CD14-positive monocyte (primary cell): ENCODE data around the gene MAP1LC3C. TPM values are rescaled to one million over a fixed set of nuclear protein-coding genes. Genes with fewer than 3 reads are reported as not detected.
A peak's percentile ranks its signal among the peaks of the same experiment; 100 is the strongest.

Source experiments
- DNase-seq, 3 donors: peaks; one replicate each; pipeline ENCODE4 v3.0.0-alpha.2; 2011 to 2022
- H2AFZ ChIP-seq: 2 replicates; pipeline ENCODE4 v1.6.0; 2012; ENCODE audit warnings: mild to moderate bottlenecking, low read depth, low read length, inconsistent platforms; ENCODE audit not compliant: insufficient read depth, poor library complexity, severe bottlenecking
- H3K27ac ChIP-seq, 2 donors: 1 replicate in 1 of 2; 2 replicates in 1 of 2; pipeline ENCODE4 v1.5.1; 2012 to 2013; ENCODE audit warnings: low read length in 2 of 2, control low read depth in 1 of 2, inconsistent platforms in 1 of 2, low read depth in 1 of 2, mild to moderate bottlenecking in 1 of 2
- H3K27me3 ChIP-seq, 2 donors: one replicate each; pipeline versions ENCODE4 v1.6.0 to v1.6.1; 2011 to 2013; ENCODE audit warnings: low read length in 2 of 2; ENCODE audit not compliant: control insufficient read depth in 2 of 2, insufficient read depth in 2 of 2
- H3K36me3 ChIP-seq, 2 donors: replicated peaks in 1 of 2; 1 replicate in 1 of 2; 2 replicates in 1 of 2; pipeline versions ENCODE4 v1.5.1 to v1.6.1; 2012 to 2013; ENCODE audit warnings: low read length in 2 of 2, control low read depth in 1 of 2, inconsistent platforms in 1 of 2, mild to moderate bottlenecking in 1 of 2; ENCODE audit not compliant: insufficient read depth in 2 of 2, control insufficient read depth in 1 of 2
- H3K4me1 ChIP-seq, 2 donors: 1 replicate in 1 of 2; 2 replicates in 1 of 2; pipeline versions ENCODE4 v1.5.1 to v1.6.1; 2012 to 2013; ENCODE audit warnings: low read length in 2 of 2, control low read depth in 1 of 2, inconsistent platforms in 1 of 2, mild to moderate bottlenecking in 1 of 2, moderate library complexity in 1 of 2; ENCODE audit not compliant: insufficient read depth in 2 of 2, control insufficient read depth in 1 of 2
- H3K4me2 ChIP-seq: replicated peaks from 2 replicates; pipeline ENCODE3; 2012; ENCODE audit warnings: low read length, moderate library complexity, mild to moderate bottlenecking; ENCODE audit not compliant: poor library complexity, severe bottlenecking; ENCODE audit errors: extremely low read depth
- H3K4me3 ChIP-seq, 3 experiments: fragments of 200-600 bp in 1 of 3; sonication (generic) in 1 of 3; replicated peaks in 1 of 3; 1 replicate in 2 of 3; 2 replicates in 1 of 3; pipeline ENCODE4 v1.5.1; 2011 to 2013; ENCODE audit warnings: low read length in 3 of 3, mild to moderate bottlenecking in 3 of 3, control low read depth in 2 of 3, low read depth in 2 of 3, inconsistent platforms in 1 of 3, moderate library complexity in 1 of 3
- H3K79me2 ChIP-seq: 2 replicates; pipeline ENCODE4 v1.6.0; 2012; ENCODE audit warnings: mild to moderate bottlenecking, control low read depth, inconsistent platforms, low read length, moderate library complexity; ENCODE audit not compliant: insufficient read depth
- H3K9ac ChIP-seq: 2 replicates; pipeline ENCODE4 v1.6.0; 2017; ENCODE audit warnings: low read length, mild to moderate bottlenecking; ENCODE audit not compliant: insufficient read depth, poor library complexity, severe bottlenecking
- H3K9me3 ChIP-seq, 2 donors: replicated peaks in 1 of 2; 1 replicate in 1 of 2; 2 replicates in 1 of 2; pipeline versions ENCODE4 v1.5.1 to v1.6.1; 2012 to 2013; ENCODE audit warnings: low read length in 2 of 2, control low read depth in 1 of 2; ENCODE audit not compliant: control insufficient read depth in 1 of 2, insufficient read depth in 1 of 2
- H4K20me1 ChIP-seq: 2 replicates; pipeline ENCODE4 v1.6.0; 2012; ENCODE audit warnings: mild to moderate bottlenecking, low read length, control low read depth, moderate library complexity; ENCODE audit not compliant: insufficient read depth
- H3K27ac Mint-ChIP-seq, 7 donors: one replicate each; pipeline ENCODE4 v1.8.0; 2020; ENCODE audit warnings: mild to moderate bottlenecking in 7 of 7, mixed read lengths in 7 of 7, moderate library complexity in 6 of 7, inconsistent platforms in 2 of 7
- H3K27me3 Mint-ChIP-seq, 3 donors: one replicate each; pipeline ENCODE4 v1.8.0; 2021 to 2022; ENCODE audit warnings: low read depth in 3 of 3, mild to moderate bottlenecking in 3 of 3, mixed read lengths in 3 of 3, moderate library complexity in 3 of 3, inconsistent platforms in 1 of 3
- H3K36me3 Mint-ChIP-seq, 2 donors: one replicate each; pipeline ENCODE4 v1.8.0; 2020; ENCODE audit warnings: mixed read lengths in 2 of 2, inconsistent platforms in 1 of 2, mild to moderate bottlenecking in 1 of 2
- H3K4me1 Mint-ChIP-seq: one replicate; pipeline ENCODE4 v1.8.0; 2020; ENCODE audit warnings: mild to moderate bottlenecking, mixed read lengths
- H3K4me3 Mint-ChIP-seq, 2 donors: one replicate each; pipeline ENCODE4 v1.8.0; 2020; ENCODE audit warnings: mild to moderate bottlenecking in 2 of 2, mixed read lengths in 2 of 2, moderate library complexity in 1 of 2
- H3K9me3 Mint-ChIP-seq, 7 donors: one replicate each; pipeline ENCODE4 v1.8.0; 2020 to 2022; ENCODE audit warnings: mixed read lengths in 7 of 7, mild to moderate bottlenecking in 6 of 7, moderate library complexity in 6 of 7, inconsistent platforms in 2 of 7
- WGBS: methylation state at CpG from one replicate; pipeline ENCODE4 v1.1.5; 2013; ENCODE audit warnings: missing lambda C conversion rate; ENCODE audit not compliant: insufficient coverage; 5-methylcytosine and 5-hydroxymethylcytosine counted together
- intact Hi-C, 2 donors: fragments of 100-400 bp; cut with micrococcal nuclease; formaldehyde crosslinking; loops; one replicate each; pipeline versions ENCODE4 v1.15.0 to v1.15.1; 2023
- polyA plus RNA-seq, 3 donors: library from polyadenylated mRNA; depleted of rRNA in 1 of 3; unstranded in 2 of 3; stranded (reverse) in 1 of 3; fragments of 300-500 nt in 2 of 3; fragments of >200 nt in 1 of 3; fragmentation: Illumina TruSeq in 2 of 3; gene quantifications; 1 replicate in 2 of 3; 2 replicates in 1 of 3; pipeline ENCODE4 v1.2.3, GENCODE V29; 2012 to 2021
- TF ChIP-seq, protein P1 (sequence below): fragments of 200-600 bp; IDR thresholded peaks from one replicate; pipeline ENCODE4 v1.8.0; 2022; ENCODE audit warnings: antibody characterized with exemption, mild to moderate bottlenecking

The MAP1LC3C gene
- polyA plus RNA-seq, 3 donors, result 0.07 TPM; not detected in 2

DNA sequence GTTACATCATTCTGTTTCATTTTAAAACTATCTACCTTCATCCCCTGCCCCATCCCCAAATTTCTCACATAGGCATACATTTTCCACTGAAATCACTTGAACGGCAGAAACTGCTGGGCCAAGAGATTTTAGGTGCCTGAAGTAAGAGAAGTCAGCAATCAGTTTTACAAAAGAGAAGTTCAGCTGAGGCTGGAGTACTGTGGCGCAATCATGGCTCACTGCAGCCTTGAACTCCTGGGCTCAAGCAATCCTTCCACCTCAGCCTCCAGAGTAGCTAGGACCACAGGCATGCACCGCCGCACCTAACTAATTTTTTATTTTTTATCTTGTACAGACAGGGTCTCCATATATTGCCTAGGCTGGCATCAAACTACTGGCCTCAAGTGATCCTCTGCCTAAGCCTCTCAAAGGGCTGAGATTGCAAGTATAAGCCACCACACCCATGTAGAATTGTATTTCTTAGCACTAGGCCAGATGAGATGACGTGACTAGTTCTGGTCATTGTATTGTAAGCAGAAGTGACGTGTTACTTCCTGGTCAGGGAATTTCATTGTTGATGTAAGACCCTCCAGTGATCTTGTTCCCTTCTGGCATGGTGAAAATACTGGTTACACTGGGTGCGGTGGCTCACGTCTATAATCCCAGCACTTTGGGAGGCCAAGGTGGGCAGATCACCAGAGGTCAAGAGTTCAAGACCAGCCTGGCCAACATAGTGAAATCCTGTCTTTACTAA, 34.2 kb downstream of the MAP1LC3C start:
- H3K27me3 Mint-ChIP-seq, result peaks cover 0 to 3% (median 2%) of the 10 kb centered on the region in 3 donors
- WGBS, result 77% methylated on average over 5 of the region's 8 CpGs

DNA sequence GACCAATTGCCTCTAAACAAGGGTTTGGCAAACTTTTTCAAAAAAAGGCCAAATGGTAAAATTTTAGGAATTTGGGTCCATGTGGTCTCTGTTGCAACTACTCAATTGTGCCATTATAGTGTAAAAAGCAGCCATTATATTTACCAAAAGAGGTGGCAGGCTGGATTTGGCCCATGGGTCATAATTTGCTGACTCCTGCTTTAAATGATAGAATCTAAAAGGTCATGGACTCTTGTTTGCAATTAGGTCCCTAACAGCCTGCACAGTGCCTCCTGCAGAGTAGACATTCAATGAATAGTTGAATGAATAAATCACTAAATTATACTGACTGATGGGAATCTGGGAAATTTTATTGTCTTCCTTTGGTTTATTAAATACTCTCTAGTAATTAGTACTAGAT, 35.2 kb downstream of the MAP1LC3C start:
- Histone ChIP-seq H3K36me3 (no peaks in the 10 kb centered on the region), H3K27me3 (no peaks in the 10 kb centered on the region), H3K9ac (no peak overlapping the region), H4K20me1 (no peaks in the 10 kb centered on the region), H3K4me1 (peaks cover 0 to 6% of the 10 kb centered on the region in 2 donors), H2AFZ (no peak overlapping the region), H3K4me2 (no peak overlapping the region), H3K9me3 (no peaks in the 10 kb centered on the region), H3K79me2 (no peaks in the 10 kb centered on the region), H3K27ac (no peak overlapping the region), H3K4me3 (no peak overlapping the region)
- Mint-ChIP-seq H3K4me1 (peaks cover 7% of the 10 kb centered on the region), H3K4me3 (no peak overlapping the region), H3K27me3 (peaks cover 0 to 3% (median 2%) of the 10 kb centered on the region in 3 donors), H3K36me3 (no peaks in the 10 kb centered on the region), H3K27ac (no peak overlapping the region), H3K9me3 (peaks cover 0 to 3% (median 1%) of the 10 kb centered on the region in 7 donors)
- intact Hi-C loops, result no loop called here
- DNase-seq, result no peak
- TF ChIP-seq, protein P1, sequence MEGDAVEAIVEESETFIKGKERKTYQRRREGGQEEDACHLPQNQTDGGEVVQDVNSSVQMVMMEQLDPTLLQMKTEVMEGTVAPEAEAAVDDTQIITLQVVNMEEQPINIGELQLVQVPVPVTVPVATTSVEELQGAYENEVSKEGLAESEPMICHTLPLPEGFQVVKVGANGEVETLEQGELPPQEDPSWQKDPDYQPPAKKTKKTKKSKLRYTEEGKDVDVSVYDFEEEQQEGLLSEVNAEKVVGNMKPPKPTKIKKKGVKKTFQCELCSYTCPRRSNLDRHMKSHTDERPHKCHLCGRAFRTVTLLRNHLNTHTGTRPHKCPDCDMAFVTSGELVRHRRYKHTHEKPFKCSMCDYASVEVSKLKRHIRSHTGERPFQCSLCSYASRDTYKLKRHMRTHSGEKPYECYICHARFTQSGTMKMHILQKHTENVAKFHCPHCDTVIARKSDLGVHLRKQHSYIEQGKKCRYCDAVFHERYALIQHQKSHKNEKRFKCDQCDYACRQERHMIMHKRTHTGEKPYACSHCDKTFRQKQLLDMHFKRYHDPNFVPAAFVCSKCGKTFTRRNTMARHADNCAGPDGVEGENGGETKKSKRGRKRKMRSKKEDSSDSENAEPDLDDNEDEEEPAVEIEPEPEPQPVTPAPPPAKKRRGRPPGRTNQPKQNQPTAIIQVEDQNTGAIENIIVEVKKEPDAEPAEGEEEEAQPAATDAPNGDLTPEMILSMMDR, result no peak

More for the DNA sequence above, 34.2 kb downstream of the MAP1LC3C start:
- Histone ChIP-seq H3K4me1 (peaks cover 0 to 6% of the 10 kb centered on the region in 2 donors), H3K36me3 (no peaks in the 10 kb centered on the region), H3K79me2 (no peaks in the 10 kb centered on the region), H4K20me1 (no peaks in the 10 kb centered on the region), H2AFZ (no peak overlapping the region), H3K27ac (peak overlapping the region; percentile 42 to 55), H3K9me3 (no peaks in the 10 kb centered on the region), H3K4me2 (no peak overlapping the region), H3K4me3 (no peak overlapping the region), H3K27me3 (no peaks in the 10 kb centered on the region), H3K9ac (no peak overlapping the region)
- DNase-seq, result peak; percentile 36 to 81 (median 44)
- TF ChIP-seq, protein P1, result no peak
- Mint-ChIP-seq H3K27ac (peak overlapping the region in 6 of 7 donors; percentile 78 to 93 (median 88)), H3K4me1 (peaks cover 7% of the 10 kb centered on the region), H3K36me3 (no peaks in the 10 kb centered on the region), H3K9me3 (peaks cover 0 to 3% (median 0%) of the 10 kb centered on the region in 7 donors), H3K4me3 (no peak overlapping the region)
- intact Hi-C loops, result no loop called here
